C4-2B (cell line): ENCODE data around the gene KLRF1.

Experiments used
- H3K27ac ChIP-seq: fragments of 450-650 bp; 2 replicates; pipeline ENCODE4 v1.5.1; 2017
- CTCF ChIP-seq: fragments of 450-650 bp; conservative IDR thresholded peaks from 2 replicates; pipeline ENCODE4 v1.5.1; 2017; ENCODE audit warnings: mild to moderate bottlenecking
- ZFX ChIP-seq: fragments of 450-650 bp; IDR thresholded peaks from 2 replicates; pipeline ENCODE4 v1.6.1; 2017

The KLRF1 gene

GRCh38 chr12:9864913-9865675 lies 37.8 kb downstream of the KLRF1 start:
- H3K27ac ChIP-seq = no peak overlapping the region
- TF ChIP-seq ZFX (no peak), CTCF (no peak)

GRCh38 chr12:9866860-9867269 lies 39.6 kb downstream of the KLRF1 start:
- TF ChIP-seq ZFX = no peak
- TF ChIP-seq CTCF = no peak
- H3K27ac ChIP-seq = no peak overlapping the region

GRCh38 chr12:9867531-9867930 lies 40.2 kb downstream of the KLRF1 start:
- TF ChIP-seq CTCF (no peak), ZFX (no peak)
- H3K27ac ChIP-seq = no peak overlapping the region

GRCh38 chr12:9868311-9868801 lies 41.1 kb downstream of the KLRF1 start:
- no peak overlapping the region for H3K27ac ChIP-seq
- TF ChIP-seq CTCF (no peak), ZFX (no peak)

GRCh38 chr12:9868951-9869306 lies 41.6 kb downstream of the KLRF1 start:
- TF ChIP-seq CTCF (no peak), ZFX (no peak)
- no peak overlapping the region for H3K27ac ChIP-seq

GRCh38 chr12:9869307-9870161 lies 42.3 kb downstream of the KLRF1 start, which contains the start of gene CLEC2B:
Gene CLEC2B, minus strand, starts transcription at chr12:9869354.
- TF ChIP-seq CTCF (no peak), ZFX (no peak)
- no peak within 1 kb of the TSS for H3K27ac ChIP-seq

GRCh38 chr12:9870286-9870866 lies 43.1 kb downstream of the KLRF1 start:
- TF ChIP-seq CTCF (no peak), ZFX (no peak)
- H3K27ac ChIP-seq = no peak overlapping the region
